Panc1 (cell line): ENCODE results near the gene SBF2. TPM values are rescaled to one million over a fixed set of nuclear protein-coding genes. Genes with fewer than 3 reads are reported as not detected.

Source experiments
- ATAC-seq: fragments of 200-7000 bp; cut with Tn5 transposase; 2 replicates; pipeline ENCODE4 v1.9.1; 2020; ENCODE audit warnings: mild to moderate bottlenecking, moderate library complexity
- BruUV-seq: library from RNA; stranded (reverse); fragments of 400-500 nt; replicated peaks from 2 replicates; lab custom pipeline; 2021; lab: Mats Ljungman, UMichigan
- CTCF ChIA-PET: fragments of 300-600 bp; sonication (Branson Sonifier 250); formaldehyde crosslinking; loops from one replicate; lab custom pipeline; 2022; ENCODE audit warnings: antibody characterized with exemption; lab: Charles Lee
- POLR2A ChIA-PET: fragments of 300-600 bp; sonication (Branson Sonifier 250); formaldehyde crosslinking; loops from one replicate; lab custom pipeline; 2022; ENCODE audit warnings: antibody characterized with exemption; lab: Charles Lee
- DNase-seq: peaks from one replicate; pipeline ENCODE4 v3.0.0-alpha.2; 2010; ENCODE audit warnings: low read depth, low spot score
- H3K27ac ChIP-seq: 2 replicates; pipeline ENCODE4 v1.5.1; 2011; ENCODE audit warnings: mild to moderate bottlenecking, low read length, inconsistent platforms
- H3K27me3 ChIP-seq: fragments of 200-500 bp; sonication (Bioruptor generic); 2 replicates; pipeline ENCODE4 v1.6.0; 2014; ENCODE audit warnings: low read length, inconsistent platforms; ENCODE audit not compliant: control insufficient read depth, insufficient read depth
- H3K36me3 ChIP-seq: fragments of 200-500 bp; sonication (Bioruptor generic); 2 replicates; pipeline ENCODE4 v1.5.1; 2014; ENCODE audit warnings: inconsistent platforms, mild to moderate bottlenecking, low read length, moderate library complexity; ENCODE audit not compliant: control insufficient read depth, insufficient read depth
- H3K4me1 ChIP-seq: 2 replicates; pipeline ENCODE4 v1.5.1; 2011; ENCODE audit warnings: inconsistent platforms, mild to moderate bottlenecking, low read length, moderate library complexity; ENCODE audit not compliant: control insufficient read depth, insufficient read depth
- H3K4me3 ChIP-seq, 2 experiments: 2 replicates each; pipeline ENCODE4 v1.5.1; 2011 to 2012; ENCODE audit warnings: low read depth in 2 of 2, low read length in 2 of 2, mild to moderate bottlenecking in 2 of 2, inconsistent platforms in 1 of 2, moderate library complexity in 1 of 2
- H3K9me3 ChIP-seq: fragments of 200-500 bp; sonication (Bioruptor generic); 2 replicates; pipeline ENCODE4 v1.5.1; 2014; ENCODE audit warnings: low read depth, mild to moderate bottlenecking, inconsistent platforms, low read length, moderate library complexity; ENCODE audit not compliant: control insufficient read depth, insufficient read depth
- CTCF ChIP-seq: fragments of 450-650 bp; IDR thresholded peaks from 2 replicates; pipeline ENCODE4 v1.5.1; 2017; ENCODE audit warnings: mild to moderate bottlenecking
- POLR2AphosphoS5 ChIP-seq: IDR thresholded peaks from 2 replicates; pipeline ENCODE4 v1.6.1; 2012; ENCODE audit warnings: mild to moderate bottlenecking, low read depth, low read length, moderate library complexity
- REST ChIP-seq, 2 experiments: IDR thresholded peaks; 2 replicates each; pipeline ENCODE4 v1.6.1; 2011 to 2012; ENCODE audit warnings: low read depth in 2 of 2, control low read depth in 1 of 2, low read length in 1 of 2, mild to moderate bottlenecking in 1 of 2, moderate library complexity in 1 of 2; ENCODE audit not compliant: insufficient read depth in 1 of 2
- SIN3A ChIP-seq: IDR thresholded peaks from 2 replicates; pipeline ENCODE4 v1.6.1; 2012; ENCODE audit warnings: low read depth, mild to moderate bottlenecking, low read length, moderate library complexity, borderline replicate concordance; ENCODE audit not compliant: insufficient read depth
- TCF7L2 ChIP-seq: IDR thresholded peaks from 2 replicates; pipeline ENCODE4 v1.6.1; 2011; ENCODE audit warnings: mild to moderate bottlenecking, low read depth, low read length, inconsistent platforms
- in situ Hi-C: cut with HindIII; loops from 2 replicates; pipeline ENCODE4 v1.10.0; 2016; ENCODE audit warnings: low sequenced_read_pairs, low pct_unique_long_range_greater_than_20kb
- intact Hi-C: fragments of 100-400 bp; cut with micrococcal nuclease; formaldehyde crosslinking; loops from one replicate; pipeline ENCODE4 v1.10.0; 2022; ENCODE audit not compliant: unreplicated experiment
- total RNA-seq: library from RNA; stranded (reverse); gene quantifications from one replicate; pipeline ENCODE4 v1.2.1, GENCODE V29; 2021; ENCODE audit not compliant: unreplicated experiment

SBF2 gene
- total RNA-seq, 1 experiment from 2014 or later: 65.0 TPM

GRCh38 chr11:9886595-9886994, 407.4 kb downstream of the SBF2 start:
- H3K9me3 ChIP-seq: no peaks in the 10 kb centered on the region
- peak overlapping the region; percentile 62; the same call in 1 of the 2 replicates for H3K27ac ChIP-seq
- no peak for TF ChIP-seq TCF7L2
- no peak for TF ChIP-seq CTCF
- no peak for TF ChIP-seq SIN3A
- no peak for TF ChIP-seq REST (IDR thresholded peaks at IDR 0.05; ENCODE audit: insufficient read depth in 1 of 2, low read depth in 2 of 2, low read length in 1 of 2)
- TF ChIP-seq POLR2AphosphoS5: no peak
- peaks cover 10% of the 10 kb centered on the region; the same call in 1 of the 2 replicates for H3K4me1 ChIP-seq
- in situ Hi-C loops (no loop called here), intact Hi-C loops (no loop called here)
- H3K4me3 ChIP-seq: no peak overlapping the region
- H3K27me3 ChIP-seq: no peaks in the 10 kb centered on the region
- ChIA-PET POLR2A (no interaction called here), CTCF (no interaction called here)
- BruUV-seq: TSS peak; percentile 16
- no peaks in the 10 kb centered on the region for H3K36me3 ChIP-seq
- DNase-seq (no peak), ATAC-seq (no peak)

GRCh38 chr11:9884601-9885000, 409.4 kb downstream of the SBF2 start:
- ChIA-PET POLR2A (no interaction called here), CTCF (no interaction called here)
- H3K4me3 ChIP-seq: no peak overlapping the region
- intact Hi-C loops (no loop called here), in situ Hi-C loops (no loop called here)
- ATAC-seq: no peak
- H3K4me1 ChIP-seq: peaks cover 9% of the 10 kb centered on the region; the same call in 1 of the 2 replicates
- no peaks in the 10 kb centered on the region for H3K27me3 ChIP-seq
- no TSS peak for BruUV-seq
- no peak for DNase-seq
- H3K9me3 ChIP-seq: no peaks in the 10 kb centered on the region
- peak overlapping the region; percentile 44; the same call in 1 of the 2 replicates for H3K27ac ChIP-seq
- H3K36me3 ChIP-seq: no peaks in the 10 kb centered on the region
- TF ChIP-seq CTCF (no peak), REST (IDR thresholded peaks at IDR 0.05; ENCODE audit: insufficient read depth in 1 of 2, low read depth in 2 of 2, low read length in 1 of 2) (no peak), TCF7L2 (no peak), POLR2AphosphoS5 (no peak), SIN3A (no peak)
